Renal cortex interstitium (tissue), 11 donors: Measurements from ENCODE around the gene CDIP1. TPM values are rescaled to one million over a fixed set of nuclear protein-coding genes. Genes with fewer than 3 reads are reported as not detected.
A peak's percentile ranks its signal among the peaks of the same experiment; 100 is the strongest.

ENCODE experiments used
- DNase-seq, 11 donors: peaks; one replicate each; pipeline ENCODE4 v3.0.0-alpha.2; 2013; ENCODE audit warnings: low read depth in 9 of 11, low spot score in 4 of 11; ENCODE audit errors: extremely low read depth in 1 of 11
- polyA plus RNA-seq, 3 donors: library from polyadenylated mRNA; unstranded; fragments of 120-200 nt; gene quantifications; one replicate each; pipeline ENCODE4 v1.2.1, GENCODE V29; 2013; ENCODE audit not compliant: insufficient read length in 3 of 3

CDIP1 gene
- polyA plus RNA-seq, 3 donors, result 27.9 to 33.2 (median 31.3) TPM

DNA sequence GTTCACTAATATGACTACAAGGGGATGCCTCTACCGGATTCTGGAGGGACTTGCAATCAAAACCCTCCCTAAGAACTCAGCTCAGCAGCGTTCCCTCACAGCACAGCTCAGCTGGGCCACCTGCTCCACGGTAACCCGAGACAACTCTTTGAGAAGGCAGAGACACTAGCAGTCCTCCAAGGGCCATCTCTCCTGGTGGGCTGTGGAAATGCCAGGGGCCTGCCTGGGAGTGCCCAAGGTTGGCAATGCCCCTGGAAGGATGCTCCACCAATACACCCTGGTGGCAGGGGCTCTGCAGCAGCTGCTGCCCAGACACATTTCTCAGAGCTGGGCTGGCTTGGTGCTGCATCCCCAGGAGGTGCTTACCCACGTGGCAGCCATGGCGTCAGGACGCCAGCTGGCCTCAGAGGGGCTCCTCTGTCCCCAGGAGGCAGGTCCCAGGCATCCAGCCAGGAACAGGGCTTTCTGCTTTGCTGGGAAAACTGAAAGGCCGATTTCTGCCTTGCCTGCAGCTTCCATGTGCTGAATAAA lies 16.5 kb downstream of the CDIP1 start:
- no peak for DNase-seq

DNA sequence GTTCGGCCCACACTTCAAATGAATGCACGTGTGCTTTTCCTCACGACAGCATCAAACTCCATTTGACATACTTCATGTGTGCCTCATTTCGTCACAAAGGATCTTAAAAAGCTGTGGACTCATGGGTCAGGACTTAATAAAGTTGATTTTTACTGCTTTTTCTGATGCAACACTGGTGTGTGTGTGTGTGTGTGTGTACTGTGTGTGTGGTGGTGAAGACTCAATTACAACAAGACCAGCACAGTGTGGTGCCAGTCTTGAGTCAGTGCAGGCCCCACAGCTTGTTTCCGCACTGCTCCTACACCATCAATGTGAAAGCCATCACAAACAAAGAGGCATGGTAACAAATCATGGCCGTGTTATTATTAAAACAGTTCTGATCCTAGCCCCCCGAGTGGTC lies 17.7 kb downstream of the CDIP1 start:
- DNase-seq, result no peak

GRCh38 chr16:4519274-4520058 lies 19.1 kb downstream of the CDIP1 start:
- no peak for DNase-seq

GRCh38 chr16:4517812-4518680 lies 20.5 kb downstream of the CDIP1 start:
- peak in 3 of 11 donors; percentile 34 to 35 (median 35) for DNase-seq

DNA sequence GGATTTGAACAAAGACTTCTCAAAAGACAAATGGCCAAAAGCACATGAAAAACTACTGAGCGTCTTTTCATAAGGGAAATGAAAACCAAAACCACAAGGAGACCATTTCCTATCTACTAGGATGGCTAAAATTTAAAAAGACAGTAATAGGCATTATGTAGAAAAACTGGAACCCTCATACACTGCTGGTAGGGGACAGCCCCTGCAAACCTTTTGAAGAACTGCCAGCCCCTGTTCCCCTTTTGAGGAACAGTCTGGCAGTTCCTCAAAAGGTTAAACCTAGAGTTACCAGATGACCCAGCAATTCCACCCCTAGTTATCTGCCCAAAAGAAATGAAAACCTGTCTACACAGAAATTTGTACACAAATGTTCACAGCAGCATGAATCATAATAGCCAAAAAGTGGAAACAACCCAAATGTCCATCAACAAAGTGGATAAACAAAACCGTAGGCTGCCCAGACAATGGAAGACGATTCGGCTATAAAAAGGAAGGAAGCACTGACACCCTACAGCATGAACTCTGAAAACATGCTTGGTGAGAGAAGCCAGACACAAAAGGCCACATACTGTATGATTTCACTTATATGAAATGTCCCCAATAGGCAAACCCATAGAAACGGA lies 22.9 kb downstream of the CDIP1 start:
- DNase-seq, result no peak

GRCh38 chr16:4514606-4515005 lies 24.0 kb downstream of the CDIP1 start:
- no peak for DNase-seq

GRCh38 chr16:4513881-4514280 lies 24.7 kb downstream of the CDIP1 start:
- DNase-seq, result no peak

DNA sequence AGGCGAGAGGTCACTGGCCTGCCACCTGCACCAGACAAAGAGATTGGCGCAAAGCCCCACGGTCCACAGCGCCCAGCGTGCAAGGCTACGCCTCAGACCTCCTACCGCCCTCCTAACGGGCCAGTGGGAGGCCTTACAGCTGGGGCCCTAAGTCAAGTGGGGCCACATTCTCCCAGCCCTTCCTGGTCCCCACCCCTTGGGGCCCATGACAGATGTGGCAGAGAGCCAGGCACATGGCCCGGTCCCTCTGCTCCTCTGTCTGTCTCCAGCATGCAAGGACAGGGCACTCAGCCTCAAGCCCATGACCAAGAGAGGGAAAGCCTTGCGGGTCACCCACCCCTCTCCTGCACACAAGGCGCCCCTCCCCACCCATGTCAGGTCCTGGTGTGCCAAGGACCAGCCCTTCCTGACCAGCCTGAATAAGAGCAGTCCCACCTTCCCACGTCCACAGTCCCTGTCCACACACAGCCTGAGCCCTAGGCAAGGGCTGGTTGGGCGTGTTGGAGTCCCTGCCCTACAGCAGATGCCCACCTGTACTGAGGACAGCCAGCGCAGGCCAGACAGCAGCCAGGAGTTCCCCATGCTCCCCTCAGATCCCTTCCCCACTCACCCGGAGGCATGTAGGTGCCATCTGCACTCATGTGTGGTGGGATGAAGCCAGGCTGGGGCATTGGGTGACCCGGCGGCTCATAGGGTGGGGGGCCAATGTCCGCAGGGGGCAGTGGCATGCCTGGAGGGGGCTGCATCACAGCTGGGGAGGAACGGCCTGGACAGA lies 25.3 kb downstream of the CDIP1 start:
- DNase-seq, result no peak

GRCh38 chr16:4512473-4512872 lies 26.1 kb downstream of the CDIP1 start:
- no peak for DNase-seq

- DNase-seq, result peak in 3 of 11 donors; percentile 26 to 55 (median 39)
These were observed 27.0 kb downstream of the CDIP1 start for GRCh38 chr16:4511441-4512082.

GRCh38 chr16:4510747-4511426 lies 27.7 kb downstream of the CDIP1 start:
- no peak for DNase-seq

- no peak for DNase-seq
These were observed 28.4 kb downstream of the CDIP1 start for GRCh38 chr16:4510131-4510530.

DNA sequence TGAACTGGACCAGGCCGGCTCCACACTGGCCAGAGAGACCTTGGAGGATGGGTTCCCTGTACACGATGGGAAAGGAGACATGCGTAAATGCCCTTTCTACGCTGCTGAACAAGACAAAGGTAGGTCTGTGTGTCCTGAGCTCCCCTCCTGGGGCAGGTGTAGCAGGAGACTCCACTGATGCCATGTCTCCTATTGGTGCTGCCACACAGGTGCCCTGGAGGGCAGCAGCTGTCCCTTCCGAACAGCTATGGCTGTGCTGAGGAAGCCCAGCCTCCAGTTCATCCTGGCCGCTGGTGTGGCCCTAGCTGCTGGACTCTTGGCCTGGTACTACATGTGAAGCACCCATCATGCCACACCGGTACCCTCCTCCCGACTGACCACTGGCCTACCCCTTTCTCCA lies 29.2 kb downstream of the CDIP1 start:
- DNase-seq, result no peak

- no peak for DNase-seq
These were observed 29.8 kb downstream of the CDIP1 start for GRCh38 chr16:4508806-4509205.

DNA sequence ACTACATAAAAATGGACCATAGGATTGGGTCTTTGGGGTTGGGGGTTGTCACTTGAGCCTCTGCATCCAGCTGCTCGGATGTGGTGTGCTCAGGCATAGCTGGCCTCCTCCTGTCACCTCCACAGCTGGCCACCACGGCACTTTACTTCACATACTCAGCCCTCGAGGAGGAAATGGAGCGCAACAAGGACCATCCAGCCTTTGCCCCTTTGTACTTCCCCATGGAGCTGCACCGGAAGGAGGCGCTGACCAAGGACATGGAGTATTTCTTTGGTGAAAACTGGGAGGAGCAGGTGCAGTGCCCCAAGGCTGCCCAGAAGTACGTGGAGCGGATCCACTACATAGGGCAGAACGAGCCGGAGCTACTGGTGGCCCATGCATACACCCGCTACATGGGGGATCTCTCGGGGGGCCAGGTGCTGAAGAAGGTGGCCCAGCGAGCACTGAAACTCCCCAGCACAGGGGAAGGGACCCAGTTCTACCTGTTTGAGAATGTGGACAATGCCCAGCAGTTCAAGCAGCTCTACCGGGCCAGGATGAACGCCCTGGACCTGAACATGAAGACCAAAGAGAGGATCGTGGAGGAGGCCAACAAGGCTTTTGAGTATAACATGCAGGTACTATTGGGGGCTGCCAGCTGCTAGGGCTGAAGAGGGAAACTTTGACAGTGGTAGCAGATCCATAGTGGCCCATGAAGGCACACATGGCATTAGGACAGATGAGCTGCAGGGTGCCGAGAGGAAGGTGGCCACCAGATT lies 30.8 kb downstream of the CDIP1 start:
- DNase-seq, result no peak

DNA sequence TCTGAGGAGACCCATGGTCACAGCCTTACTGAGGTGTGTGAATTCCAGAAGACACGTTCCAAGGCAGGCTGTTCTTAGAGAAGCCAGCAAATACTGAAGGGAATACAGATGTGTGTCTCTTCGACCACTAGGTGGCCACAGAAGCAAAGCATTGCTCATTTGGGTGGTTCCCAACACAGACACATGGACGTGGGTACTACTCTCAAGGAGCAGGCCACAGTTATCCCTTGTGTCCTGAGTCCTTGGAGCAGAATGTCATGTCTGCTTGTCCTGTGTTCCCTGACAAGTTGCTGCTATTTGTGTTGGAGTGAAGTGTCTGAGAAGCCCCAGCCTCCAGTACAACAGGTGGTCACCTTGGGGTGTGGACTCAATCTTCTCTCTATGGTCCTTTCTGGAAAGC lies 32.1 kb downstream of the CDIP1 start:
- DNase-seq, result peak in 8 of 11 donors; percentile 33 to 71 (median 52)
